Neutrophil (primary cell): Measurements from ENCODE around the gene KAT7.

Source experiments
- H3K27ac ChIP-seq: fragments of 200-600 bp; sonication (generic); 2 replicates; pipeline ENCODE4 v1.5.1; 2016; ENCODE audit warnings: mild to moderate bottlenecking, moderate library complexity
- H3K27me3 ChIP-seq: fragments of 200-600 bp; sonication (generic); 2 replicates; pipeline ENCODE4 v1.6.0; 2016; ENCODE audit warnings: mild to moderate bottlenecking
- H3K36me3 ChIP-seq: fragments of 200-600 bp; sonication (generic); 2 replicates; pipeline ENCODE4 v1.5.1; 2017
- H3K4me1 ChIP-seq, 2 experiments: fragments of 200-600 bp in 1 of 2; sonication (generic) in 1 of 2; 1 replicate in 1 of 2; 2 replicates in 1 of 2; pipeline versions ENCODE4 v1.5.1 to v1.6.1; 2013 to 2016; ENCODE audit warnings: low read depth in 1 of 2, low read length in 1 of 2, mild to moderate bottlenecking in 1 of 2, moderate library complexity in 1 of 2; ENCODE audit not compliant: control insufficient read depth in 1 of 2, insufficient read depth in 1 of 2
- H3K4me3 ChIP-seq, 2 experiments: fragments of 200-600 bp in 1 of 2; sonication (generic) in 1 of 2; 1 replicate in 1 of 2; 2 replicates in 1 of 2; pipeline ENCODE4 v1.5.1; 2013 to 2016; ENCODE audit warnings: low read depth in 1 of 2, low read length in 1 of 2, mild to moderate bottlenecking in 1 of 2, moderate library complexity in 1 of 2
- H3K9me3 ChIP-seq: fragments of 200-600 bp; sonication (generic); 2 replicates; pipeline ENCODE4 v1.5.1; 2016
- TF ChIP-seq, protein P1 (sequence below): fragments of 200-600 bp; sonication (generic); IDR thresholded peaks from 2 replicates; pipeline ENCODE4 v1.5.1; 2016; ENCODE audit warnings: antibody characterized with exemption

The KAT7 gene

DNA sequence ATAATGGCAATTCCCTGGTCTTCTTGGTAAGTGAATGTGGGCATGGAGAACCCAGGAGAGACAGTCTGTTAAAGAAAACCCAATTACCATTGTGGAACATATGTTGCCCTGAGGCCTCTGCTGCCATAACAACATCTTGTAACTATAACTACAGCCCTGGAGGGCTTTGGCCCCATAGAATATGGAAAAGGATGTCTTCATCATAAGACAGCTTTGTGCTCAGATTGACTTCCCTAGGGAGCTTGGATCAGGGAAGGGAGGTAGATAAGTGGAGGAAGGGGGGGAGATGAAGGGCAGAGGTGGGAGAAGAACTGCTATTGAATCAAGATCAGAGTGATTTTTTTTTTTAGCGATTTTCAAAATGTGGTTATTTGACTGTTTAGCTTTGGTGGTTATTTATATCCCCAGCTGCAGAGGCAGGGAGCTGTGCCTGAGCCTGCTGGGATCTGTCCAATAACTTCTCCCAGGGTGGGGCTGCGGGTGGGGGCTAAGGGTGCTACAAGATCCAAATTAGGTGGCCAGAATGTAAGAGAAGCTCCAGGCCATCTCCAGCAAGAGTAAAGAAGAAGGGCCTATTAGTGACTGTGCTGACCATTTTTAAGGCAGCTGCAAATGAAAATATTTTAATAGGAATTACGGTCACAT lies 5.3 kb upstream of the KAT7 start:
- H3K27ac ChIP-seq: no peak overlapping the region
- no peak overlapping the region for H3K4me3 ChIP-seq
- TF ChIP-seq, protein P1, sequence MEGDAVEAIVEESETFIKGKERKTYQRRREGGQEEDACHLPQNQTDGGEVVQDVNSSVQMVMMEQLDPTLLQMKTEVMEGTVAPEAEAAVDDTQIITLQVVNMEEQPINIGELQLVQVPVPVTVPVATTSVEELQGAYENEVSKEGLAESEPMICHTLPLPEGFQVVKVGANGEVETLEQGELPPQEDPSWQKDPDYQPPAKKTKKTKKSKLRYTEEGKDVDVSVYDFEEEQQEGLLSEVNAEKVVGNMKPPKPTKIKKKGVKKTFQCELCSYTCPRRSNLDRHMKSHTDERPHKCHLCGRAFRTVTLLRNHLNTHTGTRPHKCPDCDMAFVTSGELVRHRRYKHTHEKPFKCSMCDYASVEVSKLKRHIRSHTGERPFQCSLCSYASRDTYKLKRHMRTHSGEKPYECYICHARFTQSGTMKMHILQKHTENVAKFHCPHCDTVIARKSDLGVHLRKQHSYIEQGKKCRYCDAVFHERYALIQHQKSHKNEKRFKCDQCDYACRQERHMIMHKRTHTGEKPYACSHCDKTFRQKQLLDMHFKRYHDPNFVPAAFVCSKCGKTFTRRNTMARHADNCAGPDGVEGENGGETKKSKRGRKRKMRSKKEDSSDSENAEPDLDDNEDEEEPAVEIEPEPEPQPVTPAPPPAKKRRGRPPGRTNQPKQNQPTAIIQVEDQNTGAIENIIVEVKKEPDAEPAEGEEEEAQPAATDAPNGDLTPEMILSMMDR: no peak
- H3K36me3 ChIP-seq: no peaks in the 10 kb centered on the region
- H3K9me3 ChIP-seq: no peaks in the 10 kb centered on the region
- H3K4me1 ChIP-seq: peaks cover 7 to 11% of the 10 kb centered on the region in 2 experiments
- no peaks in the 10 kb centered on the region for H3K27me3 ChIP-seq

DNA sequence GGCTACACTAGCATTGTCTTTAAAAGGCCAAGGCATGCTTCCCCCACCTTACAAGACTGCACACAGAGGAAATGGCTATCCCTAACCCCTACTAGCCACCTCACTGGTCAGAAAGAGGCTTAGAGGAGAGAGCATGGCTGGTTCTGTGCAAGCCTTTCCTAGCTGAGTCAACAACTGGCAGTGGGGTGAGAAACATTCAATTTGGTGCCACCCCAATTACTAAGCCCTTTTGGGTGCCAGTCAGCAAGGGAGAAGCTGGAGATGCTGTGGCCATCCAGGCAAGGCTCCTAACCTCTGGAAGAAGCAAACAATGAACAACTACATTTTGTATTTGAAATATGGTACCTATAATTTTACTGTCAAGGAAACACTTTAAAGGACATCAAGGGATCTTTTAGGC lies 4.7 kb upstream of the KAT7 start:
- Histone ChIP-seq H3K9me3 (no peaks in the 10 kb centered on the region), H3K4me3 (no peak overlapping the region), H3K4me1 (peaks cover 7 to 11% of the 10 kb centered on the region in 2 experiments), H3K36me3 (no peaks in the 10 kb centered on the region), H3K27me3 (no peaks in the 10 kb centered on the region), H3K27ac (no peak overlapping the region)
- TF ChIP-seq, protein P1: no peak

DNA sequence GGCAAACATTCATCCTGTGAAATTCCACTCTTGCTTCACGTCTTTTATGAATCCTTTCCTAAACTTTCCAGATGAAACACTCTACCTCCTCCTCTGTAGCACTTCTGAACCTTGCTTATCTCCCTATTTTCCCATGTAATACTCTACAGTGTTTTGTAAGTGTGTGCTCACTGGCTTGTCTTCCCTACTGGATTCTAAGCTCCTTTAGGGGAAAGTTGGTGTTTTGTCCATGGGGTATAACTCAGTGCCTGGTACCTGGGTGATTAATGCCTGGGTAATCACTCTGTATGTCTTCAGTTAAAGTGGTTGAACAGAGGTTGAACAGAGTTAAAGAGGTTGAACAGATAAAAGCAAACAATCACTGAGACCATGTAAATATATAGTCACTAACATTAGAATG lies 3.8 kb upstream of the KAT7 start:
- H3K36me3 ChIP-seq: no peaks in the 10 kb centered on the region
- TF ChIP-seq, protein P1: no peak
- peaks cover 12 to 16% of the 10 kb centered on the region in 2 experiments for H3K4me1 ChIP-seq
- H3K27me3 ChIP-seq: no peaks in the 10 kb centered on the region
- no peak overlapping the region for H3K27ac ChIP-seq
- no peaks in the 10 kb centered on the region for H3K9me3 ChIP-seq
- no peak overlapping the region for H3K4me3 ChIP-seq

DNA sequence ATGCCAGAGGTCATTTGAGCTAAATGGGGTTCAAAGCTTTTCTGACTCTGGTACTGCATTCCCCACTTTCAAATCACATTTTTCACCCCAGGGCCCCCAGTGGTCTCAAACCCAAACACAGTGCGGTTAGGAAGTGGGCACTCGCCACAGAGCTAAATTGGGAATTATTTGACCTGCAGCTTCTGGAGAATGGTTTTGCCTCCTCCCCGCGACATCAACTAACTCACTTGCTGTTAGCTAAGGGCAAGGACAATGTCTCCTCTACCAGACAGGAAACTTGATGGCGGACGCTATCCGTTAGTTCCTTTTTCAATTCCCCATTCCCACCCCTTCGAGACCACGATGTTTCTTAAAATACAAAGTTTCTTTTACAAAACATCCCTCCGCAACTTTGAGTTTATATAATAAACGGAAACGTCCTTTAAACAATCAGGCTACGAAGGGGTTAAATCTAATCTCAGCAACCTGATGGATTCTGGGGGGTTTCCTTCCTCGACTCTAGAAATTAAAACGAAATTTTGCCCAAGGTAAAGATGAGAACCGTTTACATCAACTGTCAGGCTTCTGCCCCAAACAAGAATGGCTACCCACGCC lies 500 bp upstream of the KAT7 start:
- Histone ChIP-seq H3K27ac (peak overlapping the region; percentile 96), H3K4me1 (peaks cover 16% of the 10 kb centered on the region in 2 experiments), H3K36me3 (peaks cover 19% of the 10 kb centered on the region), H3K4me3 (peak overlapping the region; percentile 98 to 99), H3K9me3 (no peaks in the 10 kb centered on the region), H3K27me3 (no peaks in the 10 kb centered on the region)
- TF ChIP-seq, protein P1: no peak

DNA sequence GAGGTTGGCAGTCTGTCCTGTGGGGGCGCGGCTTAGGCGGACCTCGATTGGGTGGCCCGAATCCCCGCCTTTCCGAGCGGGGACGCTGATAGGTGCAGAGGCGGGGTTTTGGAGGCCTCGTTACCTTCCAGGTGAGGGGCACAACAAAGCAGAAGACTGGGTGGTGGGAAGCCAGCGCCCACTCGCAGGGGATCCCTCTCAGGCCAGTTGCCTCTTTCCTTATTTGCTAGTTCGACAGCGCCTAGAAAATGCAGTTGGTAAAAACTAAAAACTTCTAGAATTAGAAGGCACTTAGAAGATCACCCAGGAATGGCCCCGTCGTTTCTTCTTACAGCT lies 730 bp downstream of the KAT7 start:
- Histone ChIP-seq H3K27me3 (no peaks in the 10 kb centered on the region), H3K9me3 (no peaks in the 10 kb centered on the region), H3K4me1 (peaks cover 16% of the 10 kb centered on the region in 2 experiments), H3K27ac (peak overlapping the region; percentile 96), H3K36me3 (peaks cover 32% of the 10 kb centered on the region), H3K4me3 (peak overlapping the region; percentile 98 to 99)
- TF ChIP-seq, protein P1: no peak
